ENCODE data around the gene PROZ.

DNA sequence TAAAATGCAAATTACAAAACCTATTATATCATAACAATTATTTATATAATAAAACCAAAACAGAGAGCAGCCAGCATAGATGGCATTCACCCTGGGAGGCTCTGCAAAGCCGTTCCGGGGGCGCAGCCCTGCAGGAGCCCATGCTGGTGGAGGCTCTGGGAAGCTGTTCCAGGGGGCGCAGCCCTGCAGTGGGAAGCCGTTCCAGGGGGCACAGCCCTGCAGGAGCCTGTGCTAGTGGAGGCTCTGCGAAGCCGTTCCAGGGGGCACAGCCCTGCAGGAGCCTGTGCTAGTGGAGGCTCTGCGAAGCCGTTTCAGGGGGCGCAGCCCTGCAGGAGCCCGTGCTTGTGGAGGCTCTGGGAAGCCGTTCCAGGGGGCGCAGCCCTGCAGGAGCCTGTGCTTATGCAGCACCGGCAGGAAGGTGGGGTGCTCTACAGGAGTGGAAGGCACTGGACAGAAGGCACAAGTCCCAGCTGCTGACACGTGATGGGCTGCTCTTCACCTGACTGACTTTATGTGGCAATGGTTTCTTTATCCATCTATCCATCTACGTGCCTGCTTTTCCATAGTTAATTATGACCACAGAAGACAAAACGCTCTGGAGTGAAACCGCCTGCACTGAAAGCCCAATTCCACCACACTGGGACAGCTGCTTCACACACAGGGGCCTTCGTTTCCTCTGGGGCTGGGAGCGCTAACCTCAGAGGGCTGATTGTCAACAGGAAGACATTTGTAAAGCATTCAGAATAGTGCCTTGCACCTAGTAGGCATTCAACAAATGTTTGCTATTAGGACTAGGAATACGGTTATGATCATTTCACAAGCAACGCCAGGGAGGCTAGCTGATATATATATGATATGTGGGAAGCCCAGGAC lies 26.4 kb downstream of the PROZ start:
- TF ChIP-seq, protein P1, sequence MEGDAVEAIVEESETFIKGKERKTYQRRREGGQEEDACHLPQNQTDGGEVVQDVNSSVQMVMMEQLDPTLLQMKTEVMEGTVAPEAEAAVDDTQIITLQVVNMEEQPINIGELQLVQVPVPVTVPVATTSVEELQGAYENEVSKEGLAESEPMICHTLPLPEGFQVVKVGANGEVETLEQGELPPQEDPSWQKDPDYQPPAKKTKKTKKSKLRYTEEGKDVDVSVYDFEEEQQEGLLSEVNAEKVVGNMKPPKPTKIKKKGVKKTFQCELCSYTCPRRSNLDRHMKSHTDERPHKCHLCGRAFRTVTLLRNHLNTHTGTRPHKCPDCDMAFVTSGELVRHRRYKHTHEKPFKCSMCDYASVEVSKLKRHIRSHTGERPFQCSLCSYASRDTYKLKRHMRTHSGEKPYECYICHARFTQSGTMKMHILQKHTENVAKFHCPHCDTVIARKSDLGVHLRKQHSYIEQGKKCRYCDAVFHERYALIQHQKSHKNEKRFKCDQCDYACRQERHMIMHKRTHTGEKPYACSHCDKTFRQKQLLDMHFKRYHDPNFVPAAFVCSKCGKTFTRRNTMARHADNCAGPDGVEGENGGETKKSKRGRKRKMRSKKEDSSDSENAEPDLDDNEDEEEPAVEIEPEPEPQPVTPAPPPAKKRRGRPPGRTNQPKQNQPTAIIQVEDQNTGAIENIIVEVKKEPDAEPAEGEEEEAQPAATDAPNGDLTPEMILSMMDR (conservative IDR thresholded peaks at IDR 0.05; ENCODE audit: low read depth, low read length), result no peak
- TF ChIP-seq EZH2 (IDR thresholded peaks at IDR 0.05; ENCODE audit: low read length, unreplicated experiment) (no peak), EZH2phosphoT487 (IDR thresholded peaks at IDR 0.05; ENCODE audit: borderline replicate concordance, low read length) (no peak)

Measured in PC-3 (cell line).